ENCODE measurements around the gene NTRK3.

DNA sequence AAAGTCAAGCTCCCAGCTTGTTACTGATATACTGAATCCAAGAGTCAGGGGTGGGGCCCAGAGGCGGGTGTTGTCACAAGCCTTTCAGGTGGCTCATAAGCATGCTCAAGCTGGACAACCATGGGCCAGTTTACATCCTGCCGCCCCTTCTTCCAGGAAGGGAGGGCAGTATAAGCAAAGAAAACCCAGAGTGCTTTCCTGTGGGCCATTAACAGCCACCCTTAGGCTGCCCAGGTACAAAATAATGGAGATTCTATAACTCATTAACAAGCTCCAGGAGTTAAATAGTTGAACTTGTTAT lies 183.2 kb downstream of the NTRK3 start:
- TF ChIP-seq FOXM1 (IDR thresholded peaks at IDR 0.05; ENCODE audit: borderline replicate concordance), result no peak
- TF ChIP-seq BHLHE40 (IDR thresholded peaks at IDR 0.05; ENCODE audit: borderline replicate concordance), result no peak
- no peak for TF ChIP-seq HDGF (IDR thresholded peaks at IDR 0.05; ENCODE audit: borderline replicate concordance)
- no peak for TF ChIP-seq SUZ12 (IDR thresholded peaks at IDR 0.05)

All from HEK293T (cell line).